ENCODE results near the gene IKZF1. TPM values are rescaled to one million over a fixed set of nuclear protein-coding genes. Genes with fewer than 3 reads are reported as not detected.

The IKZF1 gene
- total RNA-seq, 1 experiment from 2014 or later, result 0.77 TPM

DNA sequence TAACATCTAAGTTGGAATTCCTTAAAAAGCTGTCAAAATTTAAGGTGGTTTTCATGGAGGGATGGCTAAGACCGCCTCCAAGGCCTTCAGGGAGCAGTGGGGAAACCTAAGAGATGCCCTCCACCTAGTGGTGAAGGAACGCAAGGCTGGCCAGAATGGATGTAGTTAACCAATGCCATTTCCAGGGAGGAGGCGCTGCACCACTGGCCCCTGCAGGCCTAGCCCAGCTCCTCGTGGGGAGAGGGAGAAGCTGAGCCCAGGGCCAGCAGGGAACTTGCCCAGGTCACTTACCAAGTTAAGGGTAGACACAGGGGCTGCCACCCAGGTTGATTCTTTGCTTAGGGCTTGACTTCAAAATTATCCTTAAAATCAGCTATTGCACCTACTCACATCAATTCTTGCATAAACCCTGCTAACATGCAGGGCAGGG, 113.6 kb downstream of the IKZF1 start:
- Histone ChIP-seq H3K27me3 (ENCODE audit: control insufficient read depth, insufficient read depth, low read length) (no peaks in the 10 kb centered on the region), H3K4me1 (ENCODE audit: control insufficient read depth, insufficient read depth, low read length) (no peaks in the 10 kb centered on the region), H3K27ac (ENCODE audit: low read length) (no peak overlapping the region), H3K36me3 (ENCODE audit: control insufficient read depth, insufficient read depth, low read length) (no peaks in the 10 kb centered on the region), H3K9me3 (ENCODE audit: control insufficient read depth, insufficient read depth, low read depth, low read length) (no peaks in the 10 kb centered on the region), H3K4me3 (ENCODE audit: low read depth in 2 of 2, low read length in 2 of 2) (no peak overlapping the region)
- ChIA-PET POLR2A (no interaction called here), CTCF (interaction anchor here (0.8 to 2.2 kb wide), 5 partner anchors 11 to 743 kb away, joined by 3 to 23 read pairs (median 5); no protein-coding TSS in a partner anchor)
- DNase-seq (ENCODE audit: low read depth, low spot score) (peak; percentile 73), ATAC-seq (peak; percentile 100)
- intact Hi-C loops (cut with micrococcal nuclease; ENCODE audit: unreplicated experiment) (loop anchor here (2.0 kb wide), 3 partner anchors 213 to 325 kb away; partner anchors contain the start of gene ZPBP), in situ Hi-C loops (cut with HindIII; ENCODE audit: low pct_unique_long_range_greater_than_20kb, low sequenced_read_pairs) (no loop called here)
- no peak for TF ChIP-seq POLR2AphosphoS5 (IDR thresholded peaks at IDR 0.05; ENCODE audit: low read depth, low read length)
- TF ChIP-seq, protein P1, sequence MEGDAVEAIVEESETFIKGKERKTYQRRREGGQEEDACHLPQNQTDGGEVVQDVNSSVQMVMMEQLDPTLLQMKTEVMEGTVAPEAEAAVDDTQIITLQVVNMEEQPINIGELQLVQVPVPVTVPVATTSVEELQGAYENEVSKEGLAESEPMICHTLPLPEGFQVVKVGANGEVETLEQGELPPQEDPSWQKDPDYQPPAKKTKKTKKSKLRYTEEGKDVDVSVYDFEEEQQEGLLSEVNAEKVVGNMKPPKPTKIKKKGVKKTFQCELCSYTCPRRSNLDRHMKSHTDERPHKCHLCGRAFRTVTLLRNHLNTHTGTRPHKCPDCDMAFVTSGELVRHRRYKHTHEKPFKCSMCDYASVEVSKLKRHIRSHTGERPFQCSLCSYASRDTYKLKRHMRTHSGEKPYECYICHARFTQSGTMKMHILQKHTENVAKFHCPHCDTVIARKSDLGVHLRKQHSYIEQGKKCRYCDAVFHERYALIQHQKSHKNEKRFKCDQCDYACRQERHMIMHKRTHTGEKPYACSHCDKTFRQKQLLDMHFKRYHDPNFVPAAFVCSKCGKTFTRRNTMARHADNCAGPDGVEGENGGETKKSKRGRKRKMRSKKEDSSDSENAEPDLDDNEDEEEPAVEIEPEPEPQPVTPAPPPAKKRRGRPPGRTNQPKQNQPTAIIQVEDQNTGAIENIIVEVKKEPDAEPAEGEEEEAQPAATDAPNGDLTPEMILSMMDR (IDR thresholded peaks at IDR 0.05), result peak; percentile 98
- TF ChIP-seq TCF7L2 (IDR thresholded peaks at IDR 0.05; ENCODE audit: low read depth, low read length), result no peak
- no peak for TF ChIP-seq SIN3A (IDR thresholded peaks at IDR 0.05; ENCODE audit: borderline replicate concordance, insufficient read depth, low read depth, low read length)
- TF ChIP-seq, protein P2, sequence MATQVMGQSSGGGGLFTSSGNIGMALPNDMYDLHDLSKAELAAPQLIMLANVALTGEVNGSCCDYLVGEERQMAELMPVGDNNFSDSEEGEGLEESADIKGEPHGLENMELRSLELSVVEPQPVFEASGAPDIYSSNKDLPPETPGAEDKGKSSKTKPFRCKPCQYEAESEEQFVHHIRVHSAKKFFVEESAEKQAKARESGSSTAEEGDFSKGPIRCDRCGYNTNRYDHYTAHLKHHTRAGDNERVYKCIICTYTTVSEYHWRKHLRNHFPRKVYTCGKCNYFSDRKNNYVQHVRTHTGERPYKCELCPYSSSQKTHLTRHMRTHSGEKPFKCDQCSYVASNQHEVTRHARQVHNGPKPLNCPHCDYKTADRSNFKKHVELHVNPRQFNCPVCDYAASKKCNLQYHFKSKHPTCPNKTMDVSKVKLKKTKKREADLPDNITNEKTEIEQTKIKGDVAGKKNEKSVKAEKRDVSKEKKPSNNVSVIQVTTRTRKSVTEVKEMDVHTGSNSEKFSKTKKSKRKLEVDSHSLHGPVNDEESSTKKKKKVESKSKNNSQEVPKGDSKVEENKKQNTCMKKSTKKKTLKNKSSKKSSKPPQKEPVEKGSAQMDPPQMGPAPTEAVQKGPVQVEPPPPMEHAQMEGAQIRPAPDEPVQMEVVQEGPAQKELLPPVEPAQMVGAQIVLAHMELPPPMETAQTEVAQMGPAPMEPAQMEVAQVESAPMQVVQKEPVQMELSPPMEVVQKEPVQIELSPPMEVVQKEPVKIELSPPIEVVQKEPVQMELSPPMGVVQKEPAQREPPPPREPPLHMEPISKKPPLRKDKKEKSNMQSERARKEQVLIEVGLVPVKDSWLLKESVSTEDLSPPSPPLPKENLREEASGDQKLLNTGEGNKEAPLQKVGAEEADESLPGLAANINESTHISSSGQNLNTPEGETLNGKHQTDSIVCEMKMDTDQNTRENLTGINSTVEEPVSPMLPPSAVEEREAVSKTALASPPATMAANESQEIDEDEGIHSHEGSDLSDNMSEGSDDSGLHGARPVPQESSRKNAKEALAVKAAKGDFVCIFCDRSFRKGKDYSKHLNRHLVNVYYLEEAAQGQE (IDR thresholded peaks at IDR 0.05; ENCODE audit: insufficient read depth in 1 of 2, low read depth in 2 of 2, low read length in 1 of 2), result no peak
- BruUV-seq (replicated peaks), result no TSS peak

DNA sequence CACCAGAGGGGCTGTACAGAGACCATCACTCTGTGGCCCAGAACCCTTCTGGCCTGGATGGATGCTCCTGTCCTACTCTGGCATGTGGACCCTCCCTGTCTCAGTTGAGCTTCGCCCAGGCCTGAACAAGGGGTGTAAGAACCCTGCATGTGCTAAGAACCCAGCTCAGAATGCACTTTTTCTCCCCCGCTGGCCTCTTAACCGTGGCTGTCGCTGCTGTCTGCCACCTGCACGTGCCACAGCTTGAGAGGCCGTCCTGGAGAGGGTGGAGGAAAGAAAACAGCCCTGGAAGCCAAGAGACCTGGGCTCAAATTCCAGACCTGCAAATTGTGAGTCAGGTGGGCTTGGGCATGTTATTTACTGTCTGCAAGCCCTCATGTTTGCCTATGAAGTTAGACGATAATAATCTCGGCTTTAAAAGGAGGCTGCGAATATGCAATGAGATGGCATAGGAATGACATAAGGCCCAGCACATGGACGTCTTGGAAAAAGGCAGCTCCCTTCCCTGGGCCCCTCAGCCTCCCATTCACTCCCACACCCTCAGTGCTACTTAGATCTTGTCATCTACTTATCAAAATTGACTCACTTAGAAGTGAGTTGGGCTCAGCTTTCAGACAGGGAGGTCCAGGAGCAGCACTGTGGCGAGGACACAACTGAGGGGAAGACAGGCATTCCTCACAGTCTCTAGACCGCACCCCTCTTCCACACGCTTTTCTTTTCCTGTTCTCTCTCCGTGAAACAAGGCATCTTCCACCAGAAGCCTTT, 114.2 kb downstream of the IKZF1 start:
- DNase-seq (ENCODE audit: low read depth, low spot score) (no peak), ATAC-seq (no peak)
- ChIA-PET CTCF (interaction anchor here (0.8 to 2.2 kb wide), 5 partner anchors 11 to 742 kb away, joined by 3 to 23 read pairs (median 5); no protein-coding TSS in a partner anchor), POLR2A (no interaction called here)
- Histone ChIP-seq H3K27ac (ENCODE audit: low read length) (no peak overlapping the region), H3K36me3 (ENCODE audit: control insufficient read depth, insufficient read depth, low read length) (no peaks in the 10 kb centered on the region), H3K27me3 (ENCODE audit: control insufficient read depth, insufficient read depth, low read length) (no peaks in the 10 kb centered on the region), H3K4me3 (ENCODE audit: low read depth in 2 of 2, low read length in 2 of 2) (no peak overlapping the region), H3K4me1 (ENCODE audit: control insufficient read depth, insufficient read depth, low read length) (no peaks in the 10 kb centered on the region), H3K9me3 (ENCODE audit: control insufficient read depth, insufficient read depth, low read depth, low read length) (no peaks in the 10 kb centered on the region)
- TF ChIP-seq SIN3A (IDR thresholded peaks at IDR 0.05; ENCODE audit: borderline replicate concordance, insufficient read depth, low read depth, low read length) (no peak), TCF7L2 (IDR thresholded peaks at IDR 0.05; ENCODE audit: low read depth, low read length) (no peak), POLR2AphosphoS5 (IDR thresholded peaks at IDR 0.05; ENCODE audit: low read depth, low read length) (no peak)
- TF ChIP-seq, protein P2 (IDR thresholded peaks at IDR 0.05; ENCODE audit: insufficient read depth in 1 of 2, low read depth in 2 of 2, low read length in 1 of 2), result no peak
- TF ChIP-seq, protein P1 (IDR thresholded peaks at IDR 0.05), result no peak
- intact Hi-C loops (cut with micrococcal nuclease; ENCODE audit: unreplicated experiment), result loop anchor here (2.0 kb wide), 3 partner anchors 214 to 326 kb away; partner anchors contain the start of gene ZPBP
- in situ Hi-C loops (cut with HindIII; ENCODE audit: low pct_unique_long_range_greater_than_20kb, low sequenced_read_pairs), result no loop called here
- no TSS peak for BruUV-seq (replicated peaks)
